Fibroblast of upper back skin (primary cell): ENCODE results near the gene CEP290.

Source experiments
- DNase-seq: peaks from one replicate; pipeline ENCODE4 v3.0.0-alpha.2; 2013

Gene CEP290

GRCh38 chr12:88141774-88142609 is at the start of gene CEP290, which contains the start of gene TMTC3:
CEP290 (minus strand) TSS chr12:88142088; CDS start chr12:88141307, 781 bp downstream.
TMTC3 (plus strand) TSS chr12:88142307; CDS start chr12:88148316, 6,009 bp downstream.
- peak; percentile 100 for DNase-seq

GRCh38 chr12:88188180-88188579 is 46.3 kb upstream of the CEP290 start:
- peak; percentile 46 for DNase-seq

DNA sequence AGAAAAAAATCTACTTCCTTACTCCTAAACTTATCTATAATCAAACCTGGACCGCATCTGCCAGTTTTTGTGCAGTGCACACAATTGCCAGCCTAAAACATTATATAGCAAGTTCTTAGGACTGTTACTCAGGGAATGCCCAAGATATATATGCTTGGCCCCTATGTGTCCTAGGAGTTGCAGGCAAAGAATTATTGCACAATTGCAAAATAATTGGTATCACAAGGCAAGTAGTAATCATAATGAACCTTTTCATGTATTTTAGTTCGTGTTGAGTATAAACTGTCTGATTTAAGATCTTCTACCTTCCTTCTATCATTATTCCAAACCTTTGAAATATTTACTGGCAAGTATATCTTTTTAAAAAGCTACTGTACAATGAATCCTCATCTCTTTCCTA is 45.7 kb upstream of the CEP290 start:
- DNase-seq: no peak

DNA sequence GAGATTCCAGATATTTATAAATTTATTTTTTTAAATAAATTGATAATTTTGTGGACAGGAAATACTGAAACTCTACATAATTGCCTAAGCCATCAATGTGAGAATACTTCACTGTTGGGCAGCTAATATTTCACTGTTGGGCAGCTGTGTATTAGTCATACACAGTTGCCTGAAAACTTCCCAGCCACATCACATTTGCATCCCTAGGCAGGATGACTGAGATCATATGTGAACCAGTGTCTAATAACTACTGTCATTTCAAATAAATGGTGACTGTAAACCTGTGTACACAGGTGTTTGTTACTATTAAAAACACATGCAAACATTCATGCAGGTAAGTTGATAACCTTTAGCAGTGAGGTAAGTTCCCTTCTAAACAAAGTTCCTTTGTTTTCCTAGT is 44.1 kb upstream of the CEP290 start:
- peak; percentile 68 for DNase-seq

DNA sequence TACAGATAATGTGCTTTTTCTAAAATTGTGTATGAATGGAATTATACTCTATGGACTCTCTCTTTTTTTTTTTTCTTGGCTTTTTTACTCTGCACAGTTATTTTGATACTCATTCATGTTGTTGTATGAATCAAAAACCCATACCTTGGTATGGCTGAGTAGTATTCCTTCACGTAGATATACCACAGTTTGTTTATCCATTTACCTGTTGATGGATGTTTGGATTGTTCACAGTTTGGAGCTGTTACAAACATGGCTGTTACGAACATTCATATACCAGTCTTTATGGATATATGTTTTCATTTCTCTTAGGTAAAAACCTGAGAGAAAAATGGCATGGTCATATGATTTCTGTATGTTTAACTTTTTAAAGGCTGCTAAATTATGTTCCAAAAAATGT is 43.4 kb upstream of the CEP290 start:
- no peak for DNase-seq

- no peak for DNase-seq
These were observed 42.3 kb upstream of the CEP290 start for GRCh38 chr12:88184196-88184595.

GRCh38 chr12:88182416-88182815 is 40.5 kb upstream of the CEP290 start:
- no peak for DNase-seq

DNA sequence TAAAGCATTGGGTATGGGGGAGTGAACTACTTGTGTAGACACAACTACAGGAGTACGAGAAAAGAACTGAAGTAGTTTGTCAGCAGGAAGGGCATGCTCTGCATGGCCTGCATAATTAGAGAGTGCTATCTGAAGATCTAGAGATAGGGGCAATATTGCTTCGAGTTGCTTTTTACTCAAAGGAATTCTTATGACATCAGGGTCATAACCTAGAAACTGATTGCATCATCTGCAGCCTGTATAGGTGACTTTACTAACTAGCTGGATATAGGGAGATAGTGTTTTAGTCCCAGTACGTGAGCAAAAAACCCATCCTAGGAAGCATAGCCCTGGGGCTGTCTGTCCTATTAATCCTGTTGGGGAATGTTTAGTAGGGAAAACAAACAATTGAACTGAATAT is 40.0 kb upstream of the CEP290 start:
- DNase-seq: no peak

DNA sequence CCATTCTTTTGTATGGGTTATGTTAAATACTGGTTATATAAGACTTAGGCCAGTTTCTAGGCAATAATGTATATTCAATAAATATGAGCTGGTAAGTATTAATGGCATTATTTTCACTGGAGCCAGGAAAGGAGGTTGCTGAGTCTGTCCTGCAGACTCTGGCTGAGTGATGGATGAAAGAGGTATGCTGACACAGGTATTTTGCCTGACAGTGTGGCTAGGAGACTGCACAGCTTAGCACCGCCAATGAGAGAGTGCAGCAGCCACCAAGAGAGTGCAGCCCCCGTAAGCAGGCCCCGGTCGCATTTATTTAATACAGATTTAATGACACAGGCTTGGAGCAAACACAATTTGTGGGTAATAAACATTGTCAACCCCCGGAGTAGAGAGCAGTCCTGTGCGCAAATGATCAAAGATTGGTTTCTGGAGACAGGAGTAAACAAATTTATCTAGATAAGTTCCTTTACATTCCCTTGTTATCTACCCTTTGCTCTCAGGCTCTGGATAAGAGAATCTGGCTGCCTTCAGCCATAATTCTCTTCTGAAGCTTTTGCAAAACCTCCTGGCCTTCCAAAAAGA is 37.6 kb upstream of the CEP290 start:
- DNase-seq: no peak

DNA sequence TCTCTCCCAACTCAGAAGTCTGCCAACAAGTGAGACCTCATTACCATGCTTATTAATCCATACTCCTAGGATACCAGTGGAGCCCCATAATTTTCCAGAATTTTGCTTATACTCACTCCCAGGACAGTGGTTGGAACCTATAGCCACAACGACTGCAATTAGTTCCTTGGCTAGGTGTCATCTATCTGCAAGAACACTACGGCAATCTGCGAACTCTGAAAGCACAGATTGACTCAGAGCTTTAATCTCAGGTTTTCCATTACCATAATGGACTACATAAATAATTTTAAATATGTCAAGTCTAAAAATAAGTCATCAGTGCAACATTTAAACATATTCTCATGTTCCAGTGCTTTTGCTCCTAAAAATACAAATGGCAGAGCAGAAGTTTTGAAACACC is 33.7 kb upstream of the CEP290 start:
- DNase-seq: no peak

GRCh38 chr12:88172844-88173407 is 31.0 kb upstream of the CEP290 start:
- DNase-seq: peak; percentile 24

DNA sequence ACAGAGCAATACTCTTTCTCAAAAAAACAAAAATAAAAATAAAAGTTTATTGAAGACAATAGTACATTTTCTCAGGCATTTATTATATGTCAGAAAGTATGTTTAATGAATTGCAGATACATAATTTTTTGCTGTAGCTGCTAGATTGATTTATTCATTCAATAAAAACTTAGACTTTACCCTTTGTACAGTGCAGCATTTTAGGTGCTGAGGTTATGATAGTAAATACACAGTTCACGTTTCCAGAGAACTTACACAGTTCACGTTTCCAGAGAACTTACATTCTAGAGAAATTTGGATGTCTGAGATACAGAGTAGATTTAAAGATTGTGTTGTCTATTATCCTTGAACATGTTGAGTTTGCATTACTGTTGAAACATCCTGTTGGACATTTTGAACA is 25.5 kb upstream of the CEP290 start:
- no peak for DNase-seq

DNA sequence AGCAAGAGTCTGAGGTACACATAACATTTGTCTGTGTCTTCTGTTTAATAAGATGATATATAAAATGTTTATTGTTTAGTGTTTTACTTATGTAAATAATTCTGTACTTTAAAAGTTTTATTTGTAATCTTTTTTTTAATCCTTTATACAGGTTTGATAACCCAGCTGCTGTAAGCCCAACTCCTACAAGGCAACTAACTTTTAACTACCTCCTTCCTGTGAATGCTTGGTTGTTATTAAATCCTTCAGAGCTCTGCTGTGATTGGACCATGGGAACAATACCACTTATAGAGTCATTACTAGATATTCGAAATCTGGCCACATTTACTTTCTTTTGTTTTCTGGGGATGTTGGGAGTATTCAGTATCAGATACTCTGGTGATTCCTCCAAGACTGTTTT is 24.3 kb upstream of the CEP290 start:
- DNase-seq: no peak

DNA sequence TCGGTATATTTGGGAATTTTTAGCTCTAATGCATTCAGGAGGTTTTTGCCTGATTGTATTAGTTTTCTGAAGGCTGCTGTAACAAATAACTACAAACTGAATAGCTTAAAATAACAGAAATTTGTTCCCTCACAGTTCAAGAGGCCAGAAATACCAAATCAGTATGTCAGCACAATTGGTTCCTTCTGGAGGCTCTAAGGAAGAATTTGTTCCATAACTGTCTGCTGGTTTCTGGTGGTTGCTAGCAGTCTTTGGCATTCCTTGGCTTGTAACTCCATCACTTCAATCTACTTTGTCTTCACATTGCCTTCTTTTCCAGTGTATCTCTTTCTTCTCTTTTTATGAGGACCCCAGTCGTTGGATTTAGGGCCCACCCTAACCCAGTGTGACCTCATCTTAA is 21.5 kb upstream of the CEP290 start:
- DNase-seq: peak; percentile 13

DNA sequence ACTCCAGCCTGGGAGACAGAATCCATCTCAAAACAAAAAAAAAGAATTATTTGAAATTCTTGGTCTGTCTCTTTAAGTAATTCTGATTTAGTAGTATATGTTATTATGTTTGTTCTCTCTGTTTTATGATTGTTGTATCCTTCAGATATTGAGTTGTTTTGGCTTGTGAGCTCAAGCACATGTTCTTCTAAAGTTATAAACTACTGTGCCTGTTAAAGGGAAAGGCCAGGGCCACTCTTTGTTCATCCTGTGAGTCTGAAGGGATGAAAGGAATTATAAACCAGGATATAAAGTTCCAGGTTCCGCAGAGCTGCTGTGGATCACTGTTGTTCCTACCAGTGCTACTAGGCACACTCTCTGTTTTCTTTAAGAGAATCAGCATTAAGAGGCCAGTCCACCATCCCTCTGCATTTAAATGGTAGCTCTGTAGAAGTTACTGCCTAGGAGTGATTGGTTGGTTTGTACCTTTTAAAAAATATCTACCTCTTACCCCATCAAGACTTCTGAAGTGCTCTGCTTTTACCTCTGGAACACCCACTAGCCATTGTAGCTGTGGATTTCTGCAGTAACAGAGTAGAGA is 14.3 kb upstream of the CEP290 start:
- DNase-seq: no peak

DNA sequence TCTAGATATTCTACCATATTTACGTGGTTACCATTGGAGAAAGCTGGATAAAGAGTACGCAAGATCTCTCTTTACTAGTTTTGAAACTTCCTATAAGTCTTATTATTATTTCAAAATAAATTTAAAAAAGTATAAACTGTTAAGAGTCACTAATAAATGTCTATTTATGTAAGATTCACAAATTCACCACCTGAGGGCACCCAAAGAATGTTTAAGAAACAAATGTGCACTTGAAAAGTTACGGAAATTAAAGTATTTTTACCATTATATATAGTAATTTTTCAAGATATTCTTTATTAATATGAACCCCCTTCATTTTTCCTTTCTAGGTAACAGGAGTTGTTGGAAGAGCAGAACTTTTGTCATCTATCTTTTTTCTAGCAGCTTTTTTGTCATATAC is 12.1 kb upstream of the CEP290 start:
- DNase-seq: peak; percentile 55

- no peak for DNase-seq
These were observed 8.2 kb upstream of the CEP290 start for GRCh38 chr12:88150063-88150462.

DNA sequence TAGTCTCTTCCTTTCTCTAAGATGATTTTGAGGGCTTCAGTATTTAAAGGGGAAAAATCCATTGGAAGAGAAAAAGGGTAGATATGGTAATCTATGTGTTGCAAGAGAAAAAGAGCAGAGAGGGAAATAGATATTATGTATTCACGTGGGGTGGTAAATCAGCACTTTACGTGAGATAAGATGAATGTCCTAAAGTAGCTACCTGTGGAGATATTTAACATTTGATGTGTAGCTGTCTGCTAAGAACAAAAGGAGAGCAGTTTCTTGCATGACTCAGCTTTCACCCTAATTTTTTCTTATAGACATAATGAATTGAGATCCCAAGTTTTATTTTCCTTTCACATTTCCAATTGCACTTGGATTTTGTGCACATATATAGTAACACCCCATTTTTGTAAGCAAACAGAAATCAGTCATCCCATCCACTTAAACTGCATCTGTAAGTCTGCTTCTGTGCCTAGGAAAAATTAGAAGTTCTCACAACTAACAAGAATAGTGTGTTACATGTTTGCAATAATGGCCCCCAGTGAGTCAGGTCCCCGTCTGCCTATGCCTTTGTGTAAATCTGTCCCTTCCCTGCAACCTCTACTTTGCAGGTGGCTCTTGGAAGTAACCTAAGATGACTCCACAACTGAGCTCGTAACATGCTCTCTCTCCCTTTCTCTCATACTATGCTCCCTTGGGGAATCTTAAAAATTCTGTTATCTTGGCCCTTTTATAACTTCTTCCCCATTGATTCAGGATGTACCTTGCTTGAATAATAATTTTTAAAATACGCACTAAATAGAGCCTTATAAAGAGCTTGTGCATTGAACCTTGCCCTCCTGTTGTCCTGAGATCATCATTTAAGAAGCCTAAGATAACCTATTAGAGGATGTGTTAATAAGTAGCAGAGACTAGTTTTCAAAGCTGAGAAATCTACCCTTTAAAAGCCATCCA is 3.9 kb upstream of the CEP290 start:
- DNase-seq: no peak

GRCh38 chr12:88144546-88145468 is 2.9 kb upstream of the CEP290 start:
- no peak for DNase-seq

DNA sequence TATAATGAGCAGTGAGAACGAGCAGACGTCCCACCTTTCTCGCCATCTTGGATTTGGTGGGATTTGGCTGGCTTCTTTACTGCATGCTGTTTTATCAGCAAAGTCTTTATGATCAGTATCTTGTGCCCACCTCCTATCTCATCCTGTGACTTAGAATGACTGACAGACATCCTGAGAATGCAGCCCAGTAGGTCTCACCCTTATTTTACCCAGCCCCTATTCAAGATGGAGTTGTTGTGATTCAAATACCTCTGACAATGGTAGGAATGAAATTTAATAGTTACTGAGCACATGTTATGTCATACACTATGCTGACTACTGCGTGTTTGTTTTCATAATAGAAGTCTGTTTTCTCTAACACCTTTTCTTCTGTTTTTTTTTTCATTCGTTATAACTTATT is 2.1 kb upstream of the CEP290 start:
- no peak for DNase-seq

- DNase-seq: no peak
These were observed 713 bp upstream of the CEP290 start for GRCh38 chr12:88142610-88142991.

GRCh38 chr12:88141425-88141773 is 489 bp downstream of the CEP290 start:
- DNase-seq: no peak
